Mesendoderm (in vitro differentiated cells): ENCODE measurements around the gene SCN9A.

Source experiments
- DNase-seq: peaks from one replicate; pipeline ENCODE4 v3.0.0; 2013
- H2AK5ac ChIP-seq: 2 replicates; pipeline ENCODE4 v1.6.1; 2013; ENCODE audit warnings: low read length, inconsistent platforms
- H2BK120ac ChIP-seq: 2 replicates; pipeline ENCODE4 v1.6.1; 2013; ENCODE audit warnings: low read depth, mild to moderate bottlenecking, low read length, moderate library complexity, mixed read lengths
- H2BK15ac ChIP-seq: replicated peaks from 2 replicates; pipeline ENCODE4 v1.6.1; 2013; ENCODE audit warnings: low read depth, mild to moderate bottlenecking, moderate library complexity
- H2BK5ac ChIP-seq: 2 replicates; pipeline ENCODE4 v1.6.1; 2013; ENCODE audit warnings: low read length, inconsistent platforms
- H3K18ac ChIP-seq: 2 replicates; pipeline ENCODE4 v1.6.1; 2013; ENCODE audit warnings: mild to moderate bottlenecking, low read length, mixed read lengths
- H3K23ac ChIP-seq: one replicate; pipeline ENCODE4 v1.6.1; 2013; ENCODE audit warnings: low read length
- H3K27ac ChIP-seq: 2 replicates; pipeline ENCODE4 v1.5.1; 2013; ENCODE audit warnings: low read depth, mild to moderate bottlenecking, inconsistent platforms, low read length, moderate library complexity
- H3K27me3 ChIP-seq: 2 replicates; pipeline ENCODE4 v1.6.1; 2013; ENCODE audit warnings: low read length, control low read depth, mild to moderate bottlenecking, inconsistent platforms; ENCODE audit not compliant: insufficient read depth, poor library complexity
- H3K36me3 ChIP-seq: 2 replicates; pipeline ENCODE4 v1.6.1; 2013; ENCODE audit warnings: low read length, inconsistent platforms; ENCODE audit not compliant: control insufficient read depth, insufficient read depth
- H3K4ac ChIP-seq: one replicate; pipeline ENCODE4 v1.6.1; 2013; ENCODE audit warnings: low read depth, mild to moderate bottlenecking, low read length, moderate library complexity
- H3K4me1 ChIP-seq: 2 replicates; pipeline ENCODE4 v1.6.1; 2013; ENCODE audit warnings: low read depth, low read length, inconsistent platforms; ENCODE audit not compliant: control insufficient read depth
- H3K4me2 ChIP-seq: 2 replicates; pipeline ENCODE4 v1.6.1; 2013; ENCODE audit warnings: low read length
- H3K4me3 ChIP-seq: 2 replicates; pipeline ENCODE4 v1.5.1; 2013; ENCODE audit warnings: mild to moderate bottlenecking, low read length
- H3K56ac ChIP-seq: one replicate; pipeline ENCODE4 v1.6.1; 2013; ENCODE audit warnings: low read length
- H3K79me1 ChIP-seq: 2 replicates; pipeline ENCODE4 v1.6.1; 2013; ENCODE audit warnings: low read length, inconsistent platforms
- H3K79me2 ChIP-seq: 2 replicates; pipeline ENCODE4 v1.6.1; 2013; ENCODE audit warnings: mild to moderate bottlenecking, low read length; ENCODE audit not compliant: control insufficient read depth, insufficient read depth
- H3K9ac ChIP-seq: 2 replicates; pipeline ENCODE4 v1.6.1; 2013; ENCODE audit warnings: low read length, inconsistent platforms
- H4K5ac ChIP-seq: one replicate; pipeline ENCODE4 v1.6.1; 2013; ENCODE audit warnings: low read length
- H4K8ac ChIP-seq: one replicate; pipeline ENCODE4 v1.6.1; 2013; ENCODE audit warnings: low read depth, mild to moderate bottlenecking, control low read depth, low read length, moderate library complexity
- WGBS: extraction: QIAGEN DNeasy Blood & Tissue Kit; methylation state at CpG from one replicate; pipeline ENCODE4 v1.1.7; 2013; ENCODE audit warnings: low lambda C conversion rate, missing lambda C conversion rate; ENCODE audit not compliant: insufficient coverage; ENCODE audit errors: extremely low coverage; 5-methylcytosine and 5-hydroxymethylcytosine counted together

Gene SCN9A

DNA sequence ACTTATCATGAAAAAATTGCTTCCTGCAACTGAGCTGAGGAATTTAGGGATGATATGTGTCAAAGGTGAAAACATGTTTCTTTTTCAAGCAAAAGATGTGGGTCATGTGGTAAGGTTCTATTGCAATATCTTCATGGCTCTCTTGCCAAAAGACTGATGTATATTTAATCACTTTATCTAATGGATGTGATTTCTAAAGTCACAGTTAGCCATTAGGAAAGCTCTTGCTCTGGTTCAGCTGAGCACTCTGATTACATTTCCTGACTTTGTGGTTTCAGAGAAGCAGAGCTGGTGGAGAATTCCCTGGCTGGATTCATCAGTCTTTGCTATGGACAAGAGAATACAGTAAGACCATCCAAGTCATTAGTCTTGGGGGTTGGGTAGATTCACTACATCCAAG lies 24.4 kb downstream of the SCN9A start:
- DNase-seq, result no peak
- Histone ChIP-seq H2AK5ac (no peak overlapping the region), H3K79me1 (no peaks in the 10 kb centered on the region), H3K4me3 (no peak overlapping the region), H3K4ac (no peak overlapping the region), H3K27me3 (no peaks in the 10 kb centered on the region), H3K56ac (no peak overlapping the region), H3K9ac (no peak overlapping the region), H3K18ac (no peak overlapping the region), H3K36me3 (no peaks in the 10 kb centered on the region), H4K5ac (no peak overlapping the region), H3K23ac (no peak overlapping the region), H3K4me1 (no peaks in the 10 kb centered on the region), H2BK15ac (no peak overlapping the region), H3K4me2 (no peak overlapping the region), H3K79me2 (no peaks in the 10 kb centered on the region), H3K27ac (no peak overlapping the region), H4K8ac (no peak overlapping the region), H2BK5ac (no peak overlapping the region), H2BK120ac (no peak overlapping the region)

DNA sequence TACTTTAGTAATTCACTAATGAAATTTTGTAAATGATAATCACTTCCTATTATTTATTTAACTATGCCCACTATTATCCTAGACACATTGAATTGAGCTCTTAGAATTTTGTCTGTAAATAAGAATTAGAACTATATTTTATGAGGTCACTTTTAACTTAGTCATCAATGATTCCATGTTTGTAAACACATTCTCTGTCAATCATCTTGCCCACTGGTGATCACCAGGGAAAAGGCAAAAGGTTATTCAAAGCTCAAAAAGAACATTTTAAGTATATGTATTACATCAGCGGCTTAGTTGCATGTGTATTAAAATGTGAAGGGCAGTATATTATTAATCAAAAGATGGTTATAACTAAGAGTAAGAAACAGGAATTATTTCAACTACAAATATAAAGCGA lies 25.2 kb downstream of the SCN9A start:
- Histone ChIP-seq H3K4ac (no peak overlapping the region), H2BK120ac (no peak overlapping the region), H3K4me3 (no peak overlapping the region), H3K4me1 (no peaks in the 10 kb centered on the region), H4K8ac (no peak overlapping the region), H3K23ac (no peak overlapping the region), H3K27me3 (no peaks in the 10 kb centered on the region), H3K27ac (no peak overlapping the region), H3K79me1 (no peaks in the 10 kb centered on the region), H3K36me3 (no peaks in the 10 kb centered on the region), H3K9ac (no peak overlapping the region), H4K5ac (no peak overlapping the region), H2BK5ac (no peak overlapping the region), H3K18ac (no peak overlapping the region), H3K4me2 (no peak overlapping the region), H2AK5ac (no peak overlapping the region), H2BK15ac (no peak overlapping the region), H3K79me2 (no peaks in the 10 kb centered on the region), H3K56ac (no peak overlapping the region)
- DNase-seq, result no peak
- no CpG with 5 or more reads among the region's 2 CpGs for WGBS

DNA sequence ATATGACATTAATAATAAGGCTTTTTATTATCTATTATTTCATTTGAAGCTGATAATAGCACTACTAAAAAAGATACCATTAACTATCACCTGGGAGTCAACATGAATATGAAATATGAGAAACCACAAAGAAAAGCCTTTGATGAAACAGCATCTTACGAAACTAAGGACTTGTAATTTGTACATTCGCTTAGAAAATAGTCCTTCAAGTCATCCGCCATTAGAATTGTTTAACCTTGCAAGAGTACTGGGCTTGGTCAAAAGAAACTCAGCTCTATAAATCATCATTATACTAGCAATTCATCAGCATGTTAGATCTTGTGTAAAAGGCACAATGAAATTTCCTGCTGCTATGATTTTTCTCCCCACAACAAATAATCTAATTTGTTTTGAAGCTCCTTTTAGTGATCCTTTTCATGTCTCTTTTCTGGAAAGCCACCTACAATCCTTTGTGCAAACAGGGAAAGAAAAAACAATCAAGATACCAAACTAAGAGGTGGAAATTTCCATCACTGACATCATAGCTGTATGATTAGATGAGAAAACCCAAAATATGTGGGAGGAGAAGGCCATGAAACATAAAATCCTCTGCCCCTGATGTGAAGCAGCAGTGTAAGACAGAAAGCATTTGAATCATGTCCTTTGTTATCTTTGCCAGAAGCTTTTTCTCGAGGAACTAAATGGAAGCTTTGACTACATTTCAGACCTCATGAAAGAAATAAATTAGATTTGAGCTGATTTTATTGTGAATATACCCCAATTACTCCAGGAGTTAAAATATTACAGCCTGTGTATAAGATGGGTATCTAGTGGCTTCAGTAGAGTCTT lies 31.2 kb downstream of the SCN9A start:
- Histone ChIP-seq H3K18ac (no peak overlapping the region), H3K4me2 (no peak overlapping the region), H2BK120ac (no peak overlapping the region), H3K23ac (no peak overlapping the region), H4K8ac (no peak overlapping the region), H2BK5ac (no peak overlapping the region), H3K4ac (no peak overlapping the region), H3K79me1 (no peaks in the 10 kb centered on the region), H3K27me3 (no peaks in the 10 kb centered on the region), H3K4me3 (no peak overlapping the region), H3K79me2 (no peaks in the 10 kb centered on the region), H3K56ac (no peak overlapping the region), H3K27ac (no peak overlapping the region), H3K4me1 (no peaks in the 10 kb centered on the region), H2BK15ac (no peak overlapping the region), H3K36me3 (no peaks in the 10 kb centered on the region), H2AK5ac (no peak overlapping the region), H4K5ac (no peak overlapping the region), H3K9ac (no peak overlapping the region)
- WGBS, result no CpG with 5 or more reads among the region's 4 CpGs
- DNase-seq, result peak; percentile 3

DNA sequence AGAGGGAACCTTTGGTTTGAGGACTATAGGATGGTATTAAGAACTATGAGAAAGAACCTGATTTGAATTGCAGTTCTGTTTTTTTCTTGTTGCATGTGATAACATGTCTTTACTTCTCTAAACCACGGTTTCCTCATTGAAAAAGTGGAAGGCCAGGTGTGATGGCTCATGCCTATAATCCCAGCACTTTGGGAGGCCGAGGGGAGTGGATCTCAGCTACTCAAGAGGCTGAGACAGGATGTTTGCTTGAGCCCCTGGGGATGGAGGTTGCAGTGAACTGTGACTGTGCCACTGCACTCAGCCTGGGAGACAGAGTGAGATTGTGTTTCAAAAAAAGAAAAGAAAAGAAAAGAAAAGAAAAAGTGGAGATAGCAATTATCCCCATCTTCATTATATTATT lies 32.3 kb downstream of the SCN9A start:
- Histone ChIP-seq H3K79me1 (no peaks in the 10 kb centered on the region), H3K36me3 (no peaks in the 10 kb centered on the region), H3K79me2 (no peaks in the 10 kb centered on the region), H2AK5ac (no peak overlapping the region), H3K18ac (no peak overlapping the region), H3K27me3 (no peaks in the 10 kb centered on the region), H3K56ac (no peak overlapping the region), H3K27ac (no peak overlapping the region), H4K8ac (no peak overlapping the region), H3K4me1 (no peaks in the 10 kb centered on the region), H4K5ac (no peak overlapping the region), H3K4me3 (no peak overlapping the region), H3K4ac (no peak overlapping the region), H3K23ac (no peak overlapping the region), H3K9ac (no peak overlapping the region), H2BK15ac (no peak overlapping the region), H2BK5ac (no peak overlapping the region), H2BK120ac (no peak overlapping the region), H3K4me2 (no peak overlapping the region)
- peak; percentile 44 for DNase-seq
- WGBS, result no CpG with 5 or more reads among the region's 2 CpGs

DNA sequence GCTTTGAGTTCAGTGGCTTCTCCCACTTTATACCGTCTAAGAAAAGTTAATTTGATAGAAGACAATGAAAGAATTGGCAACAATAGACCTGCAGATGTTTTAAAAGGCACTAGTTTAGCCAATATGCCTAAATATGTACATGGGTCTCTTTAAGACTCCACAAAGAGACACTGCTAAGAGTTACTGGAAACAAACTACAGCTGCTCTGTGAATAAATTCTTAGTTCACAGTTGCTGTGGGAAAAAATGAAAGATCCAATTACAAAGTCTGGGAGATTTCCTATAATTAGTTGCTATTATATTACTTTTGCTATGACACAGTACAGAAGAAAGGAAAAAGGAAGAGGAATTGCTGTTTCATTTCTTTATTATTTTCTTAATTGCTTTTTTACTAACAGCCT lies 34.3 kb downstream of the SCN9A start:
- no CpG with 5 or more reads among the region's 1 CpG for WGBS
- no peaks in the 10 kb centered on the region for H3K4me1 ChIP-seq
- no peak overlapping the region for H3K27ac ChIP-seq

DNA sequence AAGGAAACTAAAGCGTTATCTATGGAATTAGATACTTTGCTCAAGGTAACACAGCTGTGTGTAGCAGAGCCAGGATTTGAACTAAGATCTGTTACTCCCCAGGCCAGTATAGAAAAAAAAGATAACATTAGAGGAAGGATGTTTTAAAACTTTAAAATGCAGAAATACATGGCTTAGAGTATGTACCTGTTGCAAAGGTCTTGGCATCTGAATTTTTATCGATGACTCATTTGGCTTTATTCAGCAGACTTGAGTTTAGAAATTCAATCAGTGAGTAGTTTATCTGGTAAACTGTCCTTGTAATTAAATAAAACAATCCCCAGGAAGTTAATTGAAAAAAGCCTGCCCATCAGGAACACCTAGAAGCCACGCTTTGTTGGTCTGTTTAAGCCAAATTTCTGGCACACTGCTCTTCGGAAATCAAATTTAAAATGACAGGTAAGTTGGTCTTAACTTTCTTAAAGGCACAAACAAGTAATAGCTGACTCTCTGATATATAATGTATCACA lies 36.9 kb downstream of the SCN9A start:
- DNase-seq, result no peak
- H2BK120ac ChIP-seq, result no peak overlapping the region
- H3K36me3 ChIP-seq, result no peaks in the 10 kb centered on the region
- no peak overlapping the region for H3K23ac ChIP-seq
- no peak overlapping the region for H3K4me3 ChIP-seq
- no peak overlapping the region for H4K5ac ChIP-seq
- H3K27me3 ChIP-seq, result no peaks in the 10 kb centered on the region
- no peak overlapping the region for H4K8ac ChIP-seq
- no peak overlapping the region for H2BK5ac ChIP-seq
- no peak overlapping the region for H2AK5ac ChIP-seq
- H3K4ac ChIP-seq, result no peak overlapping the region
- no peak overlapping the region for H3K56ac ChIP-seq
- H3K79me2 ChIP-seq, result no peaks in the 10 kb centered on the region
- no peaks in the 10 kb centered on the region for H3K79me1 ChIP-seq
- WGBS, result no CpG with 5 or more reads among the region's 4 CpGs
- H3K18ac ChIP-seq, result no peak overlapping the region
- no peak overlapping the region for H3K27ac ChIP-seq
- no peak overlapping the region for H2BK15ac ChIP-seq
- no peak overlapping the region for H3K4me2 ChIP-seq
- H3K4me1 ChIP-seq, result no peaks in the 10 kb centered on the region
- H3K9ac ChIP-seq, result no peak overlapping the region

More for the DNA sequence above, 34.3 kb downstream of the SCN9A start:
- Histone ChIP-seq H3K4me2 (no peak overlapping the region), H3K23ac (no peak overlapping the region), H2BK5ac (no peak overlapping the region), H3K9ac (no peak overlapping the region), H3K79me2 (no peaks in the 10 kb centered on the region), H2AK5ac (no peak overlapping the region), H3K4ac (no peak overlapping the region), H4K5ac (no peak overlapping the region), H2BK120ac (no peak overlapping the region), H3K4me3 (no peak overlapping the region), H3K18ac (no peak overlapping the region), H3K79me1 (no peaks in the 10 kb centered on the region), H3K36me3 (no peaks in the 10 kb centered on the region), H4K8ac (no peak overlapping the region), H2BK15ac (no peak overlapping the region), H3K56ac (no peak overlapping the region), H3K27me3 (no peaks in the 10 kb centered on the region)
- DNase-seq, result no peak
